Astrocyte (in vitro differentiated cells and primary cell): ENCODE data around the gene SLC43A2. TPM values are rescaled to one million over a fixed set of nuclear protein-coding genes. Genes with fewer than 3 reads are reported as not detected.
A peak's percentile ranks its signal among the peaks of the same experiment; 100 is the strongest.

Experiments
- DNase-seq: peaks from one replicate; pipeline ENCODE4 v3.0.0-alpha.2; 2010; ENCODE audit warnings: low read depth
- FAIRE-seq: peaks from 2 replicates; lab custom pipeline; 2011; peaks lifted over from hg19 to GRCh38; lab: Jason Lieb, UNC
- H2AFZ ChIP-seq: 2 replicates; pipeline ENCODE4 v1.6.0; 2012; ENCODE audit warnings: low read depth, low read length, inconsistent platforms
- H3K27ac ChIP-seq: 2 replicates; pipeline ENCODE4 v1.5.1; 2011; ENCODE audit warnings: low read depth, low read length, inconsistent platforms
- H3K27me3 ChIP-seq: 2 replicates; pipeline ENCODE4 v1.6.0; 2011; ENCODE audit warnings: low read length, inconsistent platforms; ENCODE audit not compliant: insufficient read depth
- H3K36me3 ChIP-seq: 2 replicates; pipeline ENCODE4 v1.5.1; 2011; ENCODE audit warnings: low read length, inconsistent platforms; ENCODE audit not compliant: insufficient read depth
- H3K4me1 ChIP-seq: 2 replicates; pipeline ENCODE4 v1.5.1; 2011; ENCODE audit warnings: low read length, inconsistent platforms; ENCODE audit not compliant: insufficient read depth
- H3K4me2 ChIP-seq: 2 replicates; pipeline ENCODE4 v1.6.0; 2012; ENCODE audit warnings: low read length, inconsistent platforms
- H3K4me3 ChIP-seq: 2 replicates; pipeline ENCODE4 v1.5.1; 2011; ENCODE audit warnings: low read depth, mild to moderate bottlenecking, low read length, inconsistent platforms; ENCODE audit not compliant: insufficient read depth
- H3K79me2 ChIP-seq: 2 replicates; pipeline ENCODE4 v1.6.0; 2012; ENCODE audit warnings: mild to moderate bottlenecking, low read length, inconsistent platforms; ENCODE audit not compliant: insufficient read depth
- H3K9ac ChIP-seq: 2 replicates; pipeline ENCODE4 v1.6.0; 2012; ENCODE audit warnings: mild to moderate bottlenecking, low read length, inconsistent platforms
- H3K9me3 ChIP-seq: 2 replicates; pipeline ENCODE4 v1.5.1; 2012; ENCODE audit warnings: low read depth, mild to moderate bottlenecking, low read length, inconsistent platforms; ENCODE audit not compliant: insufficient read depth
- H4K20me1 ChIP-seq: 2 replicates; pipeline ENCODE4 v1.6.0; 2012; ENCODE audit warnings: low read length, inconsistent platforms; ENCODE audit not compliant: insufficient read depth
- H3K27ac Mint-ChIP-seq: one replicate; pipeline ENCODE4 v1.8.0; 2021; ENCODE audit warnings: mild to moderate bottlenecking, mixed read lengths; ENCODE audit not compliant: unreplicated experiment
- H3K27me3 Mint-ChIP-seq: one replicate; pipeline ENCODE4 v1.8.0; 2021; ENCODE audit warnings: low read depth, mixed read lengths; ENCODE audit not compliant: unreplicated experiment
- H3K36me3 Mint-ChIP-seq: one replicate; pipeline ENCODE4 v1.8.0; 2021; ENCODE audit warnings: low read depth, mixed read lengths; ENCODE audit not compliant: unreplicated experiment
- H3K4me1 Mint-ChIP-seq: one replicate; pipeline ENCODE4 v1.8.0; 2021; ENCODE audit warnings: low read depth, mixed read lengths; ENCODE audit not compliant: unreplicated experiment
- H3K4me3 Mint-ChIP-seq: one replicate; pipeline ENCODE4 v1.8.0; 2021; ENCODE audit warnings: mild to moderate bottlenecking, moderate library complexity, mixed read lengths; ENCODE audit not compliant: unreplicated experiment
- H3K9me3 Mint-ChIP-seq: one replicate; pipeline ENCODE4 v1.8.0; 2021; ENCODE audit warnings: mild to moderate bottlenecking, mixed read lengths; ENCODE audit not compliant: unreplicated experiment
- CTCF ChIP-seq: IDR thresholded peaks from 2 replicates; pipeline ENCODE4 v1.5.1; 2011; ENCODE audit warnings: low read depth, mild to moderate bottlenecking, inconsistent platforms, low read length, moderate library complexity; ENCODE audit not compliant: insufficient read depth
- EZH2 ChIP-seq: IDR thresholded peaks from 2 replicates; pipeline ENCODE4 v1.6.1; 2012; ENCODE audit warnings: mild to moderate bottlenecking, low read length, inconsistent platforms; ENCODE audit not compliant: insufficient read depth
- total RNA-seq: library from RNA; stranded (reverse); gene quantifications from 2 replicates; pipeline ENCODE4 v1.2.1, GENCODE V29; 2021

The SLC43A2 gene
- total RNA-seq, 1 donor from 2014 or later, result 17.9 TPM

DNA sequence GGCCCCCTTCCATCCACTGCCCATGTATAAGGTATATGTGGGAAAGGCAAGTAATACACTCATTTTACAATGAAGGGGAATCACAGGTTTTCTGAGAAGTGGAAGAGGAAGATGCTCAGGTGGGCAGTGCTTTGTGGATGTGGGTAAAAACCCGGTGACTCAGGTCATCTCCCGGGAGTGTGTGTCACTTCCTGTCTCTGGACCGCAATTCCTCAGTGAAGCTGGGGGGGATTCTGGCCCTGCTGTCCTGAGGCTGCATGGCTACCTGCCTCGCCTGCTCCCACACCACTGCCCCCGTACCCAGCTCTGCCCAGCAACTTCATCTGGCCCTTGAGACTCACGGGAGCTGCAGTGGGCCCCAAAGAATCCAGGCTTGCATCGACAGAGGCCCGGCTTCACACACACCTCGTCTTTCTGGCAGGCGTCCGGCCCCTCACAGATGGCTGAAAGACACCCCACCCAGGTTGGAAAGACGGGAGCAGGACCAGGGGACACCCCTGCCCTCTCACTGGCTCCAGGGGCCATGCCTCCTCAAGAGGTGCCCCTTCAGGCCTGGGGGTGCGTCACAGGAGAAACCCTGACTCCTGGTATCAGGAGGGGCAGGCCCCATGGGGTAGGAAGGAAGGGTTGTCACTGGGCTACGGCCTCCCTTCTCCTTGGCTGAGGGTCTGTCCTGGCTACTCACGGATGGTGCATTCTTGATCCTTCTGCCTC is 16.0 kb upstream of the SLC43A2 start:
- DNase-seq (no peak), FAIRE-seq (no peak)

DNA sequence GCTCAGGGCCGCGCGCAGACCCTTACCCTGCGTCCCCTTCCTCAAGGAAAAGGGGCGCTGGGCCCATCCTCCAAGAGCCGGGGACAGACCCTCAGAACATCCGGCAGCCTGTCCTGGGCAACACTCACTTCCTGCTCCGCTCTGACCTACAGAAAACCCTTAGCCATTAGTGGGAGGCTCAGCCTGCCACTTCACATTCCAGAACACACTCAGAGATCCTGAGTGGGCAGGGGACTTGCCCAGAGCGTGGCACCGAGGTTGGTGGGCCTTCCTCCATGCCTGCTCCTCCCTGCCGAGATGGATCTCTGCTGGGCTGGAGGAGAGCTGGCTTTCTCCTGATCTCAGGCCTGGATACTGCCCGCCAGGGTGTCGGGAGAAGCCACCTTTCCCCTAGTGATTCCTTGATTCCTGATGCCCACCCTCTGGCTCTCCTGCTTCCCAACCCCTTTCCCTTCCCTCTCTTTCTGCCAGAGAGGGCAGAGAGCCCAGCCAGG is 15.4 kb upstream of the SLC43A2 start:
- no peak overlapping the region for H3K27ac ChIP-seq
- no peaks in the 10 kb centered on the region for H4K20me1 ChIP-seq
- H2AFZ ChIP-seq, result peak overlapping the region; percentile 81
- no peak overlapping the region for H3K27ac Mint-ChIP-seq
- FAIRE-seq, result no peak
- no peaks in the 10 kb centered on the region for H3K79me2 ChIP-seq
- TF ChIP-seq CTCF, result no peak
- no peak for TF ChIP-seq EZH2
- peak overlapping the region; percentile 84 for H3K4me2 ChIP-seq
- peaks cover 2% of the 10 kb centered on the region for H3K36me3 Mint-ChIP-seq
- no peaks in the 10 kb centered on the region for H3K27me3 ChIP-seq
- H3K9me3 ChIP-seq, result no peaks in the 10 kb centered on the region
- no peaks in the 10 kb centered on the region for H3K9me3 Mint-ChIP-seq
- H3K27me3 Mint-ChIP-seq, result peaks cover 2% of the 10 kb centered on the region
- H3K4me1 ChIP-seq, result peaks cover 24% of the 10 kb centered on the region
- H3K4me1 Mint-ChIP-seq, result peaks cover 18% of the 10 kb centered on the region
- H3K36me3 ChIP-seq, result no peaks in the 10 kb centered on the region
- peak overlapping the region; percentile 48 for H3K4me3 ChIP-seq
- no peak for DNase-seq
- peak overlapping the region; percentile 79 for H3K4me3 Mint-ChIP-seq
- peak overlapping the region; percentile 38 for H3K9ac ChIP-seq

More for the DNA sequence above, 16.0 kb upstream of the SLC43A2 start:
- peaks cover 17% of the 10 kb centered on the region for H3K4me1 Mint-ChIP-seq
- H3K9me3 Mint-ChIP-seq, result no peaks in the 10 kb centered on the region
- H3K27me3 ChIP-seq, result no peaks in the 10 kb centered on the region
- H3K9ac ChIP-seq, result peak overlapping the region; percentile 38
- H2AFZ ChIP-seq, result no peak overlapping the region
- H3K9me3 ChIP-seq, result no peaks in the 10 kb centered on the region
- H3K4me2 ChIP-seq, result peak overlapping the region; percentile 84
- H3K27ac Mint-ChIP-seq, result no peak overlapping the region
- no peak overlapping the region for H3K27ac ChIP-seq
- TF ChIP-seq EZH2 (no peak), CTCF (no peak)
- peaks cover 2% of the 10 kb centered on the region for H3K27me3 Mint-ChIP-seq
- no peaks in the 10 kb centered on the region for H3K36me3 ChIP-seq
- peaks cover under 1% of the 10 kb centered on the region for H4K20me1 ChIP-seq
- peak overlapping the region; percentile 48 for H3K4me3 ChIP-seq
- no peaks in the 10 kb centered on the region for H3K79me2 ChIP-seq
- peaks cover 2% of the 10 kb centered on the region for H3K36me3 Mint-ChIP-seq
- H3K4me3 Mint-ChIP-seq, result peak overlapping the region; percentile 79
- peaks cover 25% of the 10 kb centered on the region for H3K4me1 ChIP-seq
